ENCODE results near the gene KRT81.

KRT81 gene

GRCh38 chr12:52291267-52291935 lies at the start of gene KRT81:
KRT81 (minus strand) TSS chr12:52291534; CDS start chr12:52291465, 69 bp downstream.
- Mint-ChIP-seq H3K4me3 (no peak within 1 kb of the TSS), H3K4me1 (peaks cover 11% of the 10 kb centered on the region), H3K36me3 (no peaks in the 10 kb centered on the region), H3K9me3 (no peaks in the 10 kb centered on the region), H3K27me3 (peaks cover 36% of the 10 kb centered on the region), H3K27ac (no peak within 1 kb of the TSS)
- no peak for ATAC-seq

DNA sequence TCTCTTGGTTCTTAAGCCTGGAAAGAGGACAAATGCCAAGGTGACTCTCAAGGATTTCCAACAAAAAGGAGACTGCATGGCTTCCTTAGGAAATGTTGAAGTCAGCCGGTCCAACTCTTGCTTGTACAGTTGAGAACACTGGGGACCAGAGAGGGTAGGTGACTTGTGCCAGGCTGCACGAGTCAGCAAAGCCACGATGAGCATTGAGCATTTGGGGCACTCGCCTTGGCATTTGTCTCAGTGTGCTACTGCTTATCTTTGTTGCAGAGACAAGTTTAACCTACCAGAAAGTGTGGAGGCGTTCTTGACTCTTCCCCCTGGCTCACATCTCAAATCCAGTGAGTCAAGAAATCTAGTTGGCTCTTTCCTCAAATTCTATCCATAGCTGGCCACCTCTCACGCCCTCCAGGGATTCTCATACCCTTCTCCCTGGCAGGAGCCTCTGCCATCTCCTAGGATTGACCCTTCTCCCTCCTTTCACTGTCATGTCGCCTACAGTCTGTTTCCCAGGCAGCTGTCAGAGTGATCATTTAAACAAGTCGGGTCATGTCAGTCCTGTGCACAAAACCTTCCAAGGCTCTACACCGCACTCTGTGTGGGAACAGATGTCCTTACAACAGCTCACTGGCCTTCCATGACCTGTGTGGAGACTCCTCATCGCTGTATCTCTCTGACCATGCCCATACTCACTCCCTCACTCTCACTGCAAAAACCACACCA lies 47.1 kb upstream of the KRT81 start:
- Mint-ChIP-seq H3K4me1 (no peaks in the 10 kb centered on the region), H3K27me3 (peaks cover 47% of the 10 kb centered on the region), H3K9me3 (peaks cover 5% of the 10 kb centered on the region), H3K36me3 (no peaks in the 10 kb centered on the region), H3K27ac (no peak overlapping the region), H3K4me3 (no peak overlapping the region)
- ATAC-seq, result no peak

- H3K9me3 Mint-ChIP-seq, result peaks cover 5% of the 10 kb centered on the region
Measured at GRCh38 chr12:52337054-52337453, 45.7 kb upstream of the KRT81 start.

DNA sequence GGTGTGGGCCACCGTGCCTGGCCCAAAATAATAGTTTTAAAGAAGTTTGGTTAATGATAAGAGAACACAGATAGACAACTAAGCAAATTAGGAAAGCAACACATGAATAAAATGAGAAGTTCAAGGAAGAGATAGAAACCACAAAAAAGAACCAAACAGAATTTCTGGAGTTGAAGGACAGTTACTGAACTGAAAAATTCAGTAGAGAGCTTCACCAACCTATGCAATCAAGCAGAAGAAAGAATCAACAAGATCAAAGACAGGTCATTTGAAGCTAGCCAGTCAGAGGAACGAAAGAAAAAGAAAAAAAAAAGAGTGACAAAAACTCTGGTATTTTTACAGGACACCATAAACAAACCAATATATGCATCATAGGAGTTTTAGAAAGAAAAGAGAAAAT lies 45.3 kb upstream of the KRT81 start:
- no peak for ATAC-seq
- H3K9me3 Mint-ChIP-seq, result peaks cover 5% of the 10 kb centered on the region

More at GRCh38 chr12:52337054-52337453, 45.7 kb upstream of the KRT81 start:
- Mint-ChIP-seq H3K4me3 (no peak overlapping the region), H3K36me3 (no peaks in the 10 kb centered on the region), H3K4me1 (no peaks in the 10 kb centered on the region), H3K27ac (no peak overlapping the region), H3K27me3 (peaks cover 41% of the 10 kb centered on the region)
- no peak for ATAC-seq

GRCh38 chr12:52335598-52336262 lies 44.4 kb upstream of the KRT81 start:
- Mint-ChIP-seq H3K27me3 (peaks cover 34% of the 10 kb centered on the region), H3K9me3 (peaks cover 5% of the 10 kb centered on the region), H3K27ac (no peak overlapping the region), H3K36me3 (no peaks in the 10 kb centered on the region), H3K4me1 (no peaks in the 10 kb centered on the region), H3K4me3 (no peak overlapping the region)
- ATAC-seq, result no peak

More for the DNA sequence above, 45.3 kb upstream of the KRT81 start:
- H3K36me3 Mint-ChIP-seq, result no peaks in the 10 kb centered on the region
- no peak overlapping the region for H3K27ac Mint-ChIP-seq
- no peak overlapping the region for H3K4me3 Mint-ChIP-seq
- H3K27me3 Mint-ChIP-seq, result peaks cover 37% of the 10 kb centered on the region
- H3K4me1 Mint-ChIP-seq, result no peaks in the 10 kb centered on the region

GRCh38 chr12:52334185-52334584 lies 42.9 kb upstream of the KRT81 start:
- Mint-ChIP-seq H3K9me3 (peaks cover 5% of the 10 kb centered on the region), H3K36me3 (no peaks in the 10 kb centered on the region), H3K27me3 (peaks cover 32% of the 10 kb centered on the region), H3K4me3 (no peak overlapping the region), H3K27ac (no peak overlapping the region), H3K4me1 (no peaks in the 10 kb centered on the region)
- ATAC-seq, result no peak

DNA sequence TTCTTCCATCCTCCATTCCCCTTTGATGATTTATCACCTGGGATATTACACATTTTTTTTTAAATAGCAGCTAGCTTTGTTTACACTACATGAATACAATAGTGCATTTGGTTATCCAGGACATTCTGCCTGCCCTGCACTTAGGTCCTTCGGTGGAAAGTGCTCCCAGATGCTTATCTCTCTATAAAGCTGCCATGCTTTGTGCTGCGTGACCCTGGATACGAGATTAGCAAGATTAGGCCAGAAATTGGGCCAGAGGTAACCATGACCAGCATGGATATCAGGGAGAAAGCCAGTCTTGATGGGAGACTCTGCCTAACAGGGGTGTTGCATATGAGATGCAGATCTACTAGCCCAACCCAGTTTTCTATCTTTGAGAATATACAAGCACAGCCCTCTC lies 42.0 kb upstream of the KRT81 start:
- H3K36me3 Mint-ChIP-seq, result no peaks in the 10 kb centered on the region
- H3K9me3 Mint-ChIP-seq, result peaks cover 5% of the 10 kb centered on the region
- no peaks in the 10 kb centered on the region for H3K4me1 Mint-ChIP-seq
- no peak overlapping the region for H3K4me3 Mint-ChIP-seq
- peaks cover 28% of the 10 kb centered on the region for H3K27me3 Mint-ChIP-seq
- no peak overlapping the region for H3K27ac Mint-ChIP-seq
- ATAC-seq, result no peak

- Mint-ChIP-seq H3K36me3 (no peaks in the 10 kb centered on the region), H3K27ac (no peak overlapping the region), H3K4me1 (peaks cover 4% of the 10 kb centered on the region), H3K9me3 (peaks cover 5% of the 10 kb centered on the region), H3K4me3 (no peak overlapping the region), H3K27me3 (peaks cover 19% of the 10 kb centered on the region)
- no peak for ATAC-seq
Measured at GRCh38 chr12:52332381-52332780, 41.0 kb upstream of the KRT81 start.

DNA sequence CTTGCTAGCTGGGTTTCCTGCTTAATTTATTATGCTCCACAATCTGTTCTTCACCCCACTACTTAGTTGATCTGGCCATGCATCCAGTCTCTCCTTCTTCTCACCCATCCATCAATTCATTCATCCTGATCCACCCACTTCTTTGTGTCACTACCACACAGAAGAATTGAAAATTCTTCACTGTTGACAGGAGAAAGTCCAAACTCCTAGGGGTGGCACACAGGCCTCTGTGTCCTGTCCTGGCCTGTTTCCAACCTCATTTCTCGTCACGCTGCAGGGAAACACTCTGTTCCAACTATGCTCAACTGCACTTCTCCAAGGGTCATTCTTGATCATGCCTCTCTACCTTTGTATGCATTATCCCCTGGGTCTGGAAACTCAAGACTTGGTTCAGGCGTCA lies 40.5 kb upstream of the KRT81 start:
- peaks cover 19% of the 10 kb centered on the region for H3K27me3 Mint-ChIP-seq
- peaks cover 10% of the 10 kb centered on the region for H3K4me1 Mint-ChIP-seq
- peaks cover 5% of the 10 kb centered on the region for H3K9me3 Mint-ChIP-seq
- H3K27ac Mint-ChIP-seq, result no peak overlapping the region
- H3K4me3 Mint-ChIP-seq, result no peak overlapping the region
- H3K36me3 Mint-ChIP-seq, result no peaks in the 10 kb centered on the region
- no peak for ATAC-seq

- H3K27me3 Mint-ChIP-seq, result peaks cover 19% of the 10 kb centered on the region
- no peaks in the 10 kb centered on the region for H3K9me3 Mint-ChIP-seq
- H3K4me3 Mint-ChIP-seq, result no peak overlapping the region
- peaks cover 10% of the 10 kb centered on the region for H3K4me1 Mint-ChIP-seq
- no peak overlapping the region for H3K27ac Mint-ChIP-seq
- H3K36me3 Mint-ChIP-seq, result no peaks in the 10 kb centered on the region
- no peak for ATAC-seq
Measured at GRCh38 chr12:52331039-52331438, 39.7 kb upstream of the KRT81 start.

DNA sequence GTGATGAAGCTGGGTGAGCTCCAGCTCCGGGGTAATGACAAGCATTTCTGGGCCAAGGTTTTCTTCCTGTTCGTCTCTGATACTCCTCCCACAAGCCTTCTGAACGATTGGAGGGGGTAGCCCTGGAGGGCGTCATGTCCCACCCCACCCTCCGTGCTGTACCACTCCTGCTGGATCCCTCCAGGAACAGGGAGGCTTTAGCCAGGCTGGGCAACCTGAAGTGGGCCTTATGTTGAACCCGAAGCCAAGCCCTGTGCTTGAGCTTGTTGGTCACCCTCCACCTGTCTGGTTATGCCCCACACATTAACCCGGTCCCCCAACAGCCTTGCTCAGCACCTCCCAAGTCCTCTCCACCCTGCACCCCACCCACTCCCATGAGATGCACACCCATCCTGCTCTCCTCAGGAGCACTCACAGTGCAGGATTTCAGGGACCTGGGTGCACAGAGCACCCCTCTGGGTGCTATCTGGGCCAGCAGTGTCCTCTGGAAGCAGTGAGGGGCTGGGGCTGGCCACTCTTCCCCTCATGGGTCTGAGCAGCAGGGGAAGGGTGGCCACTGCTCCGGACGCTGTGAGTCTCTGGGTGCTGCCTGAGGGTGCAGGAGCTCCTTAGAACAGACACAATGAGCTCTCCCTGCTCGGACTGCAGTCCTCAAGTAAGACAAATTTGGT lies 36.6 kb upstream of the KRT81 start:
- Mint-ChIP-seq H3K4me3 (no peak overlapping the region), H3K9me3 (no peaks in the 10 kb centered on the region), H3K27me3 (peaks cover 27% of the 10 kb centered on the region), H3K36me3 (no peaks in the 10 kb centered on the region), H3K27ac (no peak overlapping the region), H3K4me1 (peaks cover 10% of the 10 kb centered on the region)
- no peak for ATAC-seq

DNA sequence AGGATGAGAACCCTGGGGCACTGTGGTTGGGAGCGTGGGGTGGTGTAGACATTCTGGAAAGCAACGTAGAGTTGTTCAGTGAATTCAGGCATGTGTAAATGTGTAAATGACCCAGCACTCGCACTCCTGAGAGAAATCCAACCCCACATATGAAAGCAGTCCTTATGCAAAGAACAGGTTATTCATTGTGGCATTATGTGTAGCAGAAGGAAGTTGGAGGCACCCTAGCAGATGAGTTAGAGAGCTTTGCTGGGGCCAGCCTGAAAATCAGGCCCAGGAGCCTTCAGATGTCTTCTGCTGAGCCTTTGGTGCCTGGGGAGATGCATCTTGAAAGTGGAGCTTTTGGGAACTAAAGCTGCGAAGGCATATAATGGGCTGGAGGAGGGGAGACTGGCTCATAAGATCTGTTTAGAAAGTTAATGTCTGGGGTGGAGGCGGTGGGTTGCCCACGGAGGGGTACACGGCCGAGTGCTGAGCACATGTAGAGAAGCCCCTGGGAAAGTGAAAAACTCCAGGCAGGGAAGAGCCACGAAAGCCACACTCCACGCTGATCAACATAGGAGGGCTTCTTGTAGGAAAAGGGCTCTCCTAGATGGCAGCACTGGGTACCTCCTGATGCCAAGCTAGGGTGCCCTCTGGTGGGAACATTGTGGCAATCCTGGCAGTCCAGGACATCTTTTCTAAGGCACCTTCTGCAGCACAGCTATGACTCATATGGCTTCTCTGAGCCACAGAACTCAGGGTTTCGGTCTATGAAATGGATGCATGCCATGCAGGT lies 35.9 kb upstream of the KRT81 start:
- Mint-ChIP-seq H3K4me3 (no peak overlapping the region), H3K9me3 (no peaks in the 10 kb centered on the region), H3K27ac (no peak overlapping the region), H3K27me3 (peaks cover 35% of the 10 kb centered on the region), H3K4me1 (peaks cover 10% of the 10 kb centered on the region), H3K36me3 (no peaks in the 10 kb centered on the region)
- ATAC-seq, result peak; percentile 89

DNA sequence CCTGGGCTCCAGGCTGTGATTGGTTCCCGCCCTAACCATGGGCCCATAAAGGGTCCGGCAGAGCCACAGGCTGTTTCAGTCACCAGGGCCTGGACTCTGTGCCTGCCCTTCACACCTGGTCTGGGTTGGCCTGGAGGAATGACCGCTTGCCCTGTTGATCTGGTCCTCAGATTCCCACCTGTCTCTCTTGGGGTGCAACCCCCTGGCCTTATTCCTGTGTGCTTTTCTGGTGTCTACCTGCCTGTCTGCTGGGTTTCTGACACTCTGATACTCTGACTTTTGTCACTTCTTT lies 32.8 kb upstream of the KRT81 start:
- Mint-ChIP-seq H3K27me3 (peaks cover 50% of the 10 kb centered on the region), H3K4me1 (peaks cover 10% of the 10 kb centered on the region), H3K36me3 (no peaks in the 10 kb centered on the region), H3K4me3 (no peak overlapping the region), H3K27ac (no peak overlapping the region), H3K9me3 (no peaks in the 10 kb centered on the region)
- ATAC-seq, result no peak

DNA sequence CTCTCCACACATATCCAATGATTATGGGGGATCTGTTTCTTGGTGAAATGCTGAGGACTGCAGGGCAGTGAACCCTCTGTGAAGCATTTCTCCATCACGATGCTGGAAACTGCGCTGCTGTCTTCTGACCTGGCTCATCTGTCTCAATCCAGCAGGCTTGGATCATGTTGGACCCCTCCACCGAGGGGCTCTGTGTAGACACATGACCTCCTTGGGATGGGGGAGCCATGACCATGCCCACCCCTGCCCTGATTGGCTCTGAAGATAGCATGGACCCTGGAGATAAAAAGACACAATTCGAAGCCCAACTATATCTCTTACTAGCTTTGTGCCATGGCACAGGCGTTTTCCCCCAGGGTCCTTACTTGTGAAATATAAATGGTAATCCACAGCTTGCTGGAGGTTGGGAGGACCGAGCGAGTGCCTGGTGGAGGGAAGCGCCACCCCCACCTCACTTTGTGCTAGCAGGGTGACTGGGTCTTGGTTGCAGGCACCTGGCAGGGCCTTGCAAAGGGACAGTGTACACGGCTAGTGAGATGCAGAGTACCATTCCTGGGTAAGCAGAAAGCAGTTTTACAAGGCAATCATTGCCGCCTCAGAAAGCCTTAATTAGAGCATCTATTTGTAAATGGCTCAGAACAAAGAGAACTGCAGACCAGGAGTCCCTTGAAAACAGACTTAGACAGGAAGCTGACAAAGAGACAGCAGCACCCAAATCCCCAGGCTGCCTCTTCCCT lies 32.2 kb upstream of the KRT81 start:
- no peak overlapping the region for H3K4me3 Mint-ChIP-seq
- no peaks in the 10 kb centered on the region for H3K9me3 Mint-ChIP-seq
- peaks cover 10% of the 10 kb centered on the region for H3K4me1 Mint-ChIP-seq
- no peak overlapping the region for H3K27ac Mint-ChIP-seq
- no peak for ATAC-seq
- peaks cover 52% of the 10 kb centered on the region for H3K27me3 Mint-ChIP-seq
- no peaks in the 10 kb centered on the region for H3K36me3 Mint-ChIP-seq
